Ishikawa (cell line): ENCODE data around the gene CMSS1.

ENCODE experiments used
- EP300 ChIP-seq: IDR thresholded peaks from 2 replicates; pipeline ENCODE4 v1.6.1; 2012; ENCODE audit warnings: borderline replicate concordance
- RAD21 ChIP-seq: IDR thresholded peaks from 2 replicates; pipeline ENCODE4 v1.6.1; 2012; ENCODE audit warnings: low read depth
- YY1 ChIP-seq: IDR thresholded peaks from 2 replicates; pipeline ENCODE4 v1.6.1; 2012; ENCODE audit warnings: low read depth
- ZBTB7A ChIP-seq: IDR thresholded peaks from 2 replicates; pipeline ENCODE4 v1.6.1; 2012; ENCODE audit warnings: low read depth

- no peak for TF ChIP-seq EP300
- TF ChIP-seq ZBTB7A = no peak
- no peak for TF ChIP-seq RAD21
- TF ChIP-seq YY1 = no peak
Measured at GRCh38 chr3:100086401-100086800, 268.7 kb downstream of the CMSS1 start.
